H1 (cell line): Measurements from ENCODE around the gene ZBTB4. TPM values are rescaled to one million over a fixed set of nuclear protein-coding genes. Genes with fewer than 3 reads are reported as not detected.

Source experiments
- CTCF ChIA-PET: fragments of 300-600 bp; sonication (Branson Sonifier 250); formaldehyde crosslinking; loops from one replicate; lab custom pipeline; 2021; ENCODE audit not compliant: partially characterized antibody; lab: Charles Lee
- POLR2A ChIA-PET: fragments of 300-600 bp; sonication (Branson Sonifier 250); formaldehyde crosslinking; loops from one replicate; lab custom pipeline; 2021; ENCODE audit warnings: inconsistent platforms; ENCODE audit not compliant: partially characterized antibody; lab: Charles Lee
- DNase-seq, 2 experiments: peaks; one replicate each; pipeline versions ENCODE4 v3.0.0 to v3.0.0-alpha.2; 2010 to 2022; ENCODE audit warnings: low spot score in 2 of 2, low read depth in 1 of 2, mixed read lengths in 1 of 2
- FAIRE-seq: peaks from 2 replicates; lab custom pipeline; 2011; peaks lifted over from hg19 to GRCh38; lab: Jason Lieb, UNC
- H2AFZ ChIP-seq: 2 replicates; pipeline ENCODE4 v1.8.1; 2012; ENCODE audit warnings: low read length, inconsistent platforms
- H2AK5ac ChIP-seq: 2 replicates; pipeline ENCODE4 v1.6.1; 2013; ENCODE audit warnings: low read depth, low read length
- H2BK120ac ChIP-seq: replicated peaks from 2 replicates; pipeline ENCODE3; 2013; ENCODE audit warnings: low read depth, low read length, inconsistent platforms
- H2BK12ac ChIP-seq: 2 replicates; pipeline ENCODE4 v1.6.1; 2013; ENCODE audit warnings: low read depth, low read length
- H2BK15ac ChIP-seq: 2 replicates; pipeline ENCODE4 v1.6.1; 2013; ENCODE audit warnings: low read length
- H2BK20ac ChIP-seq: 2 replicates; pipeline ENCODE4 v1.6.1; 2013; ENCODE audit warnings: low read length
- H2BK5ac ChIP-seq: 2 replicates; pipeline ENCODE4 v1.6.1; 2013; ENCODE audit warnings: low read depth, low read length
- H3K14ac ChIP-seq: 2 replicates; pipeline ENCODE4 v1.6.1; 2013; ENCODE audit warnings: inconsistent platforms; ENCODE audit not compliant: insufficient read length
- H3K18ac ChIP-seq: 2 replicates; pipeline ENCODE4 v1.6.1; 2013; ENCODE audit warnings: low read length; ENCODE audit errors: extremely low read depth
- H3K23ac ChIP-seq: 2 replicates; pipeline ENCODE4 v1.6.1; 2013; ENCODE audit warnings: inconsistent platforms; ENCODE audit not compliant: insufficient read length
- H3K23me2 ChIP-seq: 2 replicates; pipeline ENCODE4 v1.6.1; 2013; ENCODE audit warnings: low read depth, low read length
- H3K27ac ChIP-seq: 2 replicates; pipeline ENCODE4 v1.6.1; 2011; ENCODE audit warnings: low read depth, low read length, inconsistent platforms
- H3K27me3 ChIP-seq, 4 experiments: replicated peaks in 1 of 4; 1 replicate in 1 of 4; 2 replicates in 3 of 4; pipeline versions ENCODE4 v1.6.1 to v1.8.1; 2011 to 2013; ENCODE audit warnings: low read length in 3 of 4, mild to moderate bottlenecking in 3 of 4, inconsistent platforms in 2 of 4, mixed read lengths in 2 of 4, moderate library complexity in 1 of 4; ENCODE audit not compliant: control insufficient read depth in 3 of 4, insufficient read depth in 3 of 4; ENCODE audit errors: extremely low read depth in 1 of 4
- H3K36me3 ChIP-seq, 4 experiments: 2 replicates each; pipeline versions ENCODE4 v1.6.1 to v1.8.1; 2011 to 2013; ENCODE audit warnings: mild to moderate bottlenecking in 4 of 4, low read length in 3 of 4, moderate library complexity in 2 of 4, control low read depth in 1 of 4, inconsistent platforms in 1 of 4; ENCODE audit not compliant: insufficient read depth in 4 of 4, control insufficient read depth in 2 of 4
- H3K4ac ChIP-seq: replicated peaks from 2 replicates; pipeline ENCODE3; 2013; ENCODE audit warnings: low read length, low read depth, mixed read lengths, inconsistent platforms; ENCODE audit not compliant: insufficient read length
- H3K4me1 ChIP-seq, 4 experiments: replicated peaks in 1 of 4; 1 replicate in 1 of 4; 2 replicates in 3 of 4; pipeline versions ENCODE4 v1.6.1 to v1.8.1; 2011 to 2013; ENCODE audit warnings: low read length in 3 of 4, inconsistent platforms in 2 of 4, mixed read lengths in 1 of 4; ENCODE audit not compliant: insufficient read depth in 4 of 4, control insufficient read depth in 3 of 4
- H3K4me2 ChIP-seq, 2 experiments: 2 replicates each; pipeline versions ENCODE4 v1.6.1 to v1.8.1; 2011 to 2013; ENCODE audit warnings: low read depth in 2 of 2, low read length in 2 of 2, control low read depth in 1 of 2, inconsistent platforms in 1 of 2, mild to moderate bottlenecking in 1 of 2; ENCODE audit not compliant: insufficient read depth in 1 of 2
- H3K4me3 ChIP-seq, 4 experiments: fragments of 200-600, 300-600 bp in 1 of 4; sonication (generic), shearing (Covaris generic), sonication (Bioruptor Twin) in 1 of 4; 2 replicates each; pipeline versions ENCODE4 v1.5.1 to v1.8.1; 2011 to 2016; ENCODE audit warnings: low read length in 4 of 4, low read depth in 3 of 4, control low read depth in 2 of 4, inconsistent platforms in 2 of 4, mild to moderate bottlenecking in 2 of 4, mixed read lengths in 1 of 4, moderate library complexity in 1 of 4; ENCODE audit not compliant: insufficient read depth in 2 of 4; ENCODE audit errors: extremely low read depth in 1 of 4
- H3K56ac ChIP-seq: replicated peaks from 2 replicates; pipeline ENCODE3; 2013; ENCODE audit warnings: low read depth, mild to moderate bottlenecking, mixed read lengths, low read length, inconsistent platforms; ENCODE audit not compliant: insufficient read length
- H3K79me1 ChIP-seq: 2 replicates; pipeline ENCODE4 v1.6.1; 2013; ENCODE audit warnings: low read depth, low read length, control low read depth
- H3K79me2 ChIP-seq, 2 experiments: 2 replicates each; pipeline versions ENCODE4 v1.6.1 to v1.8.1; 2012 to 2013; ENCODE audit warnings: low read length in 2 of 2, mild to moderate bottlenecking in 2 of 2, inconsistent platforms in 1 of 2; ENCODE audit not compliant: insufficient read depth in 2 of 2, control insufficient read depth in 1 of 2
- H3K9ac ChIP-seq, 4 experiments: replicated peaks in 1 of 4; 1 replicate in 1 of 4; 2 replicates in 3 of 4; pipeline versions ENCODE4 v1.6.1 to v1.8.1; 2011 to 2013; ENCODE audit warnings: low read depth in 3 of 4, low read length in 3 of 4, control low read depth in 2 of 4, mild to moderate bottlenecking in 2 of 4, moderate library complexity in 2 of 4, inconsistent platforms in 1 of 4; ENCODE audit errors: extremely low read depth in 1 of 4
- H3K9me3 ChIP-seq, 2 experiments: 2 replicates each; pipeline versions ENCODE4 v1.6.1 to v1.8.1; 2012 to 2013; ENCODE audit warnings: mild to moderate bottlenecking in 2 of 2, moderate library complexity in 2 of 2, control low read depth in 1 of 2, inconsistent platforms in 1 of 2, low read depth in 1 of 2, low read length in 1 of 2, mixed read lengths in 1 of 2; ENCODE audit not compliant: insufficient read depth in 2 of 2
- H4K20me1 ChIP-seq, 2 experiments: replicated peaks in 1 of 2; 2 replicates each; pipeline versions ENCODE3 to v1.8.1; 2011 to 2013; ENCODE audit warnings: inconsistent platforms in 2 of 2, low read length in 2 of 2, mild to moderate bottlenecking in 1 of 2; ENCODE audit not compliant: insufficient read depth in 2 of 2, control insufficient read depth in 1 of 2
- H4K5ac ChIP-seq: 2 replicates; pipeline ENCODE4 v1.6.1; 2013; ENCODE audit warnings: low read length, low read depth, mixed read lengths, inconsistent platforms; ENCODE audit not compliant: insufficient read length
- H4K8ac ChIP-seq: 2 replicates; pipeline ENCODE4 v1.8.0; 2013; ENCODE audit warnings: mild to moderate bottlenecking, moderate library complexity, low read length, inconsistent platforms; ENCODE audit not compliant: insufficient read depth; ENCODE audit errors: extremely low read depth
- H4K91ac ChIP-seq: replicated peaks from 2 replicates; pipeline ENCODE3; 2013; ENCODE audit warnings: low read length, mixed read lengths, inconsistent platforms; ENCODE audit not compliant: insufficient read length
- BACH1 ChIP-seq: IDR thresholded peaks from 2 replicates; pipeline ENCODE4 v1.6.1; 2012; ENCODE audit warnings: low read length, improper control_type of control experiment
- BCL11A ChIP-seq, 2 experiments: IDR thresholded peaks; one replicate each; pipeline ENCODE4 v1.6.1; 2011; ENCODE audit warnings: low read depth in 2 of 2, low read length in 2 of 2, mild to moderate bottlenecking in 2 of 2
- CBX5 ChIP-seq: fragments of 300-800, 300-1000 bp; sonication (generic); IDR thresholded peaks from 2 replicates; pipeline ENCODE4 v1.7.1; 2016; ENCODE audit warnings: antibody characterized with exemption, low read length, low read depth
- CTBP2 ChIP-seq: IDR thresholded peaks from 2 replicates; pipeline ENCODE4 v1.7.0; 2011; ENCODE audit warnings: borderline replicate concordance, mild to moderate bottlenecking, moderate library complexity, mixed read lengths, low read length; ENCODE audit not compliant: insufficient read depth, insufficient read length
- E2F6 ChIP-seq: IDR thresholded peaks from 2 replicates; pipeline ENCODE4 v1.6.1; 2012; ENCODE audit warnings: inconsistent platforms
- HDAC6 ChIP-seq: IDR thresholded peaks from one replicate; pipeline ENCODE4 v1.7.1; 2012; ENCODE audit warnings: low read depth, mild to moderate bottlenecking, inconsistent platforms, low read length, moderate library complexity
- KDM4A ChIP-seq: IDR thresholded peaks from one replicate; pipeline ENCODE4 v1.7.1; 2012; ENCODE audit warnings: low read depth, mild to moderate bottlenecking, moderate library complexity, low read length, inconsistent platforms; ENCODE audit not compliant: severe bottlenecking
- RXRA ChIP-seq: IDR thresholded peaks from 2 replicates; pipeline ENCODE4 v1.6.1; 2011; ENCODE audit warnings: low read depth, mild to moderate bottlenecking, low read length, moderate library complexity; ENCODE audit not compliant: insufficient read depth
- SIX5 ChIP-seq: IDR thresholded peaks from 2 replicates; pipeline ENCODE4 v1.6.1; 2011; ENCODE audit warnings: mild to moderate bottlenecking, low read depth, low read length
- SRF ChIP-seq: IDR thresholded peaks from 2 replicates; pipeline ENCODE4 v1.6.1; 2011; ENCODE audit warnings: mild to moderate bottlenecking, low read depth, low read length, moderate library complexity
- TAF1 ChIP-seq: IDR thresholded peaks from 2 replicates; pipeline ENCODE4 v1.6.1; 2011; ENCODE audit warnings: mild to moderate bottlenecking, low read depth, low read length
- TEAD4 ChIP-seq: IDR thresholded peaks from 2 replicates; pipeline ENCODE4 v1.6.1; 2012; ENCODE audit warnings: low read depth, low read length, inconsistent platforms, mixed read lengths
- USF2 ChIP-seq: IDR thresholded peaks from 2 replicates; pipeline ENCODE4 v1.6.1; 2011; ENCODE audit warnings: low read length, improper control_type of control experiment
- WGBS, 2 experiments: shearing (Covaris generic) in 1 of 2; methylation state at CpG; one replicate each; pipeline versions ENCODE4 v1.1.6 to v1.1.7; 2013 to 2015; ENCODE audit warnings: low lambda C conversion rate in 2 of 2, mixed read lengths in 2 of 2, inconsistent platforms in 1 of 2, low coverage in 1 of 2, missing lambda C conversion rate in 1 of 2; ENCODE audit not compliant: insufficient replicate concordance in 2 of 2, insufficient coverage in 1 of 2, insufficient read length in 1 of 2; ENCODE audit errors: extremely low coverage in 1 of 2, missing lambda C conversion rate in 1 of 2; 5-methylcytosine and 5-hydroxymethylcytosine counted together
- polyA plus RNA-seq, 7 experiments: library from polyadenylated mRNA; depleted of rRNA in 3 of 7; stranded (reverse) in 5 of 7; unstranded in 2 of 7; fragments of >200 nt in 5 of 7; fragments of 200-250 nt in 2 of 7; gene quantifications; 1 replicate in 5 of 7; 2 replicates in 1 of 7; 4 replicates in 1 of 7; pipeline versions ENCODE4 v1.2.1 to v1.2.3, GENCODE V29; 2011 to 2013; ENCODE audit warnings: missing spikeins in 2 of 7, mixed read lengths in 2 of 7
- total RNA-seq: library from RNA; stranded (reverse); fragmentation: NEBNext Ultra II Directional; extraction: Animal tissue kit (Norgen Biotek cat#: 25700); gene quantifications from 2 replicates; pipeline ENCODE4 v1.2.1, GENCODE V29; 2021

Gene ZBTB4
- total and polyA plus RNA-seq, 2 of the 8 experiments (the other 6 are each of a cell fraction or from before 2014, with no cell fraction given) = 5.9 to 10.1 TPM

- no peak overlapping the region for H2BK15ac ChIP-seq
- H3K4me1 ChIP-seq = no peaks in the 10 kb centered on the region
- H3K4ac ChIP-seq = no peak overlapping the region
- DNase-seq (no peak), FAIRE-seq (no peak)
- H3K79me1 ChIP-seq = peaks cover 19% of the 10 kb centered on the region
- H2BK5ac ChIP-seq = no peak overlapping the region
- POLR2A ChIA-PET = interaction anchor here (1.0 to 6.3 kb wide), 5 partner anchors 11 to 77 kb away, joined by 3 to 58 read pairs (median 3); partner anchors contain the start of genes POLR2A and SPEM1
- no peaks in the 10 kb centered on the region for H3K9me3 ChIP-seq
- H3K27ac ChIP-seq = no peak overlapping the region
- H3K79me2 ChIP-seq = peaks cover 12 to 36% of the 10 kb centered on the region in 2 experiments
- H2AK5ac ChIP-seq = no peak overlapping the region
- no peak overlapping the region for H3K4me3 ChIP-seq
- H4K5ac ChIP-seq = no peak overlapping the region
- no peak overlapping the region for H3K4me2 ChIP-seq
- TF ChIP-seq TEAD4 (no peak), CBX5 (no peak), TAF1 (no peak), E2F6 (no peak), HDAC6 (no peak), USF2 (no peak), RXRA (no peak), BACH1 (no peak), BCL11A (IDR thresholded peaks at IDR 0.05; ENCODE audit: low read depth in 2 of 2, low read length in 2 of 2) (no peak), CTBP2 (no peak), SRF (no peak), KDM4A (no peak), SIX5 (no peak)
- no peak overlapping the region for H2AFZ ChIP-seq
- WGBS, 2 experiments = 97% methylated on average over 10 of the region's 10 CpGs; no CpG with 5 or more reads in 1 of the 2 experiments
- no peaks in the 10 kb centered on the region for H3K23me2 ChIP-seq
- CTCF ChIA-PET = interaction anchor here (0.7 to 2.8 kb wide), 5 partner anchors 11 to 63 kb away, joined by 3 to 18 read pairs (median 7); no protein-coding TSS in a partner anchor
- H4K91ac ChIP-seq = no peak overlapping the region
- no peak overlapping the region for H3K14ac ChIP-seq
- no peak overlapping the region for H3K18ac ChIP-seq
- H4K20me1 ChIP-seq = peaks cover 21 to 31% of the 10 kb centered on the region in 2 experiments
- no peak overlapping the region for H3K23ac ChIP-seq
- no peaks in the 10 kb centered on the region for H3K27me3 ChIP-seq
- peaks cover 49 to 69% (median 60%) of the 10 kb centered on the region in 4 experiments for H3K36me3 ChIP-seq
- H3K9ac ChIP-seq = no peak overlapping the region
- no peak overlapping the region for H3K56ac ChIP-seq
- H4K8ac ChIP-seq = no peak overlapping the region; the same call in 1 of the 2 replicates
- no peak overlapping the region for H2BK12ac ChIP-seq
- H2BK120ac ChIP-seq = no peak overlapping the region
- no peak overlapping the region for H2BK20ac ChIP-seq
Observed at GRCh38 chr17:7497228-7497627, 17.8 kb upstream of the ZBTB4 start.
